OCI-LY3 (cell line): ENCODE data around the gene GRID2.

Source experiments
- EZH2phosphoT487 ChIP-seq: fragments of 200-600 bp; shearing (Covaris generic); IDR thresholded peaks from 2 replicates; pipeline ENCODE4 v1.6.1; 2018; ENCODE audit warnings: antibody characterized with exemption, mixed run types, low read depth
- TF ChIP-seq, protein P1 (sequence below): fragments of 200-600, 300-600 bp; sonication (generic); IDR thresholded peaks from 2 replicates; pipeline ENCODE4 v1.5.1; 2014; ENCODE audit warnings: antibody characterized with exemption, low read length, low read depth

GRCh38 chr4:93303440-93303839 is 999.7 kb downstream of the GRID2 start:
- TF ChIP-seq, protein P1, sequence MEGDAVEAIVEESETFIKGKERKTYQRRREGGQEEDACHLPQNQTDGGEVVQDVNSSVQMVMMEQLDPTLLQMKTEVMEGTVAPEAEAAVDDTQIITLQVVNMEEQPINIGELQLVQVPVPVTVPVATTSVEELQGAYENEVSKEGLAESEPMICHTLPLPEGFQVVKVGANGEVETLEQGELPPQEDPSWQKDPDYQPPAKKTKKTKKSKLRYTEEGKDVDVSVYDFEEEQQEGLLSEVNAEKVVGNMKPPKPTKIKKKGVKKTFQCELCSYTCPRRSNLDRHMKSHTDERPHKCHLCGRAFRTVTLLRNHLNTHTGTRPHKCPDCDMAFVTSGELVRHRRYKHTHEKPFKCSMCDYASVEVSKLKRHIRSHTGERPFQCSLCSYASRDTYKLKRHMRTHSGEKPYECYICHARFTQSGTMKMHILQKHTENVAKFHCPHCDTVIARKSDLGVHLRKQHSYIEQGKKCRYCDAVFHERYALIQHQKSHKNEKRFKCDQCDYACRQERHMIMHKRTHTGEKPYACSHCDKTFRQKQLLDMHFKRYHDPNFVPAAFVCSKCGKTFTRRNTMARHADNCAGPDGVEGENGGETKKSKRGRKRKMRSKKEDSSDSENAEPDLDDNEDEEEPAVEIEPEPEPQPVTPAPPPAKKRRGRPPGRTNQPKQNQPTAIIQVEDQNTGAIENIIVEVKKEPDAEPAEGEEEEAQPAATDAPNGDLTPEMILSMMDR, result no peak
- no peak for TF ChIP-seq EZH2phosphoT487
